ENCODE measurements around the gene DNER. TPM values are rescaled to one million over a fixed set of nuclear protein-coding genes. Genes with fewer than 3 reads are reported as not detected.

The DNER gene
- total and polyA plus RNA-seq, 2 experiments from 2014 or later: 4.7 to 8.8 TPM

- no peak for TF ChIP-seq ZNF462 (CRISPR knock-in tag; IDR thresholded peaks at IDR 0.05)
- no peak for TF ChIP-seq JUNB (IDR thresholded peaks at IDR 0.05; ENCODE audit: unreplicated experiment)
- no peak for TF ChIP-seq POLR2AphosphoS5 (IDR thresholded peaks at IDR 0.05; ENCODE audit: low read depth)
- no peak for TF ChIP-seq ETS1 (IDR thresholded peaks at IDR 0.05)
- no peak for TF ChIP-seq EZH2 (IDR thresholded peaks at IDR 0.05; ENCODE audit: low read depth, unreplicated experiment)
Observed at GRCh38 chr2:229346816-229347540, 367.4 kb downstream of the DNER start (continued).

- no peak for ATAC-seq
- Histone ChIP-seq H3K27ac (ENCODE audit: low read depth) (no peak overlapping the region), H3K9me2 (ENCODE audit: insufficient read depth) (no peaks in the 10 kb centered on the region), H3K27me3 (ENCODE audit: insufficient read depth) (no peaks in the 10 kb centered on the region), H3K4me2 (no peak overlapping the region), H3K4me1 (ENCODE audit: insufficient read depth) (no peaks in the 10 kb centered on the region), H3K4me3 (no peak overlapping the region), H3F3A (replicated peaks; ENCODE audit: low read depth) (no peaks in the 10 kb centered on the region), H2AFZ (no peak overlapping the region), H4K20me1 (replicated peaks; ENCODE audit: insufficient read depth) (no peaks in the 10 kb centered on the region), H3K36me3 (ENCODE audit: insufficient read depth) (no peaks in the 10 kb centered on the region), H3K79me2 (replicated peaks; ENCODE audit: insufficient read depth) (no peaks in the 10 kb centered on the region)
- no peak overlapping the region for H3K4me3 Mint-ChIP-seq
- DNase-seq (ENCODE audit: low spot score): no peak
- no peaks in the 10 kb centered on the region for H3K4me1 Mint-ChIP-seq
- H3K36me3 Mint-ChIP-seq (ENCODE audit: low read depth): peaks cover 12% of the 10 kb centered on the region; the same call in 2 of the 3 replicates
- TF ChIP-seq REST (IDR thresholded peaks at IDR 0.05; ENCODE audit: unreplicated experiment) (no peak), JUNB (IDR thresholded peaks at IDR 0.05; ENCODE audit: unreplicated experiment) (no peak)
- peaks cover 7% of the 10 kb centered on the region for H3K27me3 Mint-ChIP-seq (ENCODE audit: insufficient read depth, low read depth, poor library complexity)
- H3K9me3 Mint-ChIP-seq: peaks cover 20% of the 10 kb centered on the region
- H3K27ac Mint-ChIP-seq: no peak overlapping the region
Observed at GRCh38 chr2:229344955-229345354, 369.4 kb downstream of the DNER start.

All from GM23338 (cell line).